Pancreas (tissue), 10 donors: ENCODE measurements around the gene BNIP5. TPM values are rescaled to one million over a fixed set of nuclear protein-coding genes. Genes with fewer than 3 reads are reported as not detected.

Experiments used
- ATAC-seq, 4 donors: fragments of 200-7000 bp; cut with Tn5 transposase; one replicate each; pipeline versions ENCODE4 v1.8.0 to v1.9.1; 2020; ENCODE audit warnings: mild to moderate bottlenecking in 4 of 4, moderate library complexity in 4 of 4
- DNase-seq, 6 donors: peaks; one replicate each; pipeline ENCODE4 v3.0.0-alpha.2; 2020
- FAIRE-seq: peaks from 2 replicates; lab custom pipeline; 2012; peaks lifted over from hg19 to GRCh38; lab: Jason Lieb, UNC
- H3K27ac ChIP-seq, 4 donors: fragments of 200-600 bp; sonication (generic); 1 replicate in 3 of 4; 2 replicates in 1 of 4; pipeline versions ENCODE4 v1.5.0 to v1.8.0; 2020
- H3K27me3 ChIP-seq, 4 donors: fragments of 200-600 bp; one replicate each; pipeline ENCODE4 v1.8.0; 2021
- H3K36me3 ChIP-seq, 3 donors: fragments of 200-600 bp; sonication (generic) in 1 of 3; one replicate each; pipeline versions ENCODE4 v1.5.0 to v1.8.0; 2020 to 2021
- H3K4me1 ChIP-seq, 3 donors: fragments of 200-600 bp; one replicate each; pipeline ENCODE4 v1.8.0; 2021
- H3K4me3 ChIP-seq, 4 donors: fragments of 200-600 bp; sonication (generic) in 2 of 4; one replicate each; pipeline versions ENCODE4 v1.5.0 to v1.8.0; 2020 to 2021
- H3K9me3 ChIP-seq, 4 donors: fragments of 200-600 bp; one replicate each; pipeline ENCODE4 v1.8.0; 2021
- CTCF ChIP-seq, 4 donors: fragments of 200-600 bp; sonication (generic) in 3 of 4; IDR thresholded peaks; one replicate each; pipeline versions ENCODE4 v1.5.0 to v1.8.0; 2021; ENCODE audit warnings: antibody characterized with exemption in 4 of 4
- WGBS, 2 donors: extraction: QIAGEN DNeasy Blood & Tissue Kit; methylation state at CpG; one replicate each; pipeline ENCODE4 v1.1.7; 2013; 5-methylcytosine and 5-hydroxymethylcytosine counted together
- intact Hi-C, 3 donors: fragments of 100-400 bp; cut with DNase I; formaldehyde crosslinking; loops; one replicate each; pipeline versions ENCODE4 v1.11.1 to v1.14.2; 2022
- polyA plus RNA-seq, 2 donors: library from polyadenylated mRNA; stranded (reverse); fragments of 200-250 nt; gene quantifications; one replicate each; pipeline ENCODE4 v1.2.3, GENCODE V29; 2013
- total RNA-seq, 6 donors: library from RNA; stranded (reverse); fragmentation: NEBNext Ultra II Directional in 4 of 6; extraction: Animal tissue kit (Norgen Biotek cat#: 25700) in 4 of 6; gene quantifications; one replicate each; pipeline versions ENCODE4 v1.2.1 to v1.2.4, GENCODE V29; 2021 to 2023
- donor health status: healthy with polysubstance abuse.
- donor health status: DM: no; HTN: no; CAD: no; lungs with moderate emphysema.
- donor health status: DM: no; HTN: no; CAD: no.
- donor health status: control.
- donor health status: control.
- donor health status: Bipolar disorder and iron deficiency.
- donor health status: DM: yes; HTN: yes; CAD: no.
- donor health status: DM: no; HTN: no; CAD: no.
- donor health status: DM: no; HTN: no; CAD: no.
- donor health status: DM: yes; HTN: yes; CAD: no.

Gene BNIP5
- total and polyA plus RNA-seq, 8 donors = 0.12 to 37.5 (median 0.38) TPM

DNA sequence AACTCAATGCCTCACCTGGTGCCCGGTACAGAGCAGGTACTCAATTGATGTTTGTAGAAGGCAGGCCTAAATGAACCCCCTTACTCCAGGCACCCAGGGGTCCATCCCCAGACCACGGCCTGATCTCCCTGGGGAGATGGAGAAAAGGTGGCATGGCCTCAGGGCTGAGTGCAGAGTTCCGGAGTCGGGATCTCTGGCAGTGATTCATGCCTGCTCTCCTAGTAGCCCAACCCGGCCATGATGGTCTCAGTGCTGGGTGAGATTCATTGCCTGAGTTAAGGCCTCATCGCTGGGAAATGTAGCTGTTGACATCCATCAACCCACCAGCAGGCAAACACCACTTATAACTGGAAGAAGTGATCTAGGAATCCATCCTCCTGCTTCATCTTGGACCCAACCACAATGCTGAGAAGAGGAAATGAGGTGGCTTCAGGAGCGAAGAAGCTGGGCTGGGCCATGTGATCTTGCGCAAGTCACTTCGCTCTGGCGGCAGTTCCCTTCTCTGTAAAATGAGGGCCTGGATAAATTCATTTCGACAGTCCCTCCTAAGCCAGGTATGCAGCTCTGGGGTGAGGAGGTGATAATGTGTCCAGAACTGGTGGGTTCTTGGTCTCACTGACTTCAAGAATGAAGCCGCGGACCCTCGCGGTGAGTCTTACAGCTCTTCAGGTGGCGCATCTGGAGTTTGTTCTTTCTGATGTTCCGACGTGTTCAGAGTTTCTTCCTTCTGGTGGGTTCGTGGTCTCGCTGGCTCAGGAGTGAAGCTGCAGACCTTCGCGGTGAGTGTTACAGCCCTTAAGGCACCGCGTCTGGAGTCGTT is 26.1 kb upstream of the BNIP5 start:
- intact Hi-C loops = loop anchor here in 2 of 3 donors (5.0 to 10.0 kb wide), 2 partner anchors 58 to 60 kb away; no protein-coding TSS in a partner anchor
- no peak overlapping the region for H3K27ac ChIP-seq
- 88 to 89% methylated on average over 25 of the region's 25 CpGs for WGBS, 2 donors
- no peaks in the 10 kb centered on the region for H3K27me3 ChIP-seq
- H3K4me3 ChIP-seq = no peak overlapping the region
- H3K4me1 ChIP-seq = peaks cover 0 to 36% (median 0%) of the 10 kb centered on the region in 3 donors
- H3K9me3 ChIP-seq = no peaks in the 10 kb centered on the region
- FAIRE-seq (no peak), ATAC-seq (no peak), DNase-seq (no peak)
- no peaks in the 10 kb centered on the region for H3K36me3 ChIP-seq
- no peak for TF ChIP-seq CTCF (IDR thresholded peaks at IDR 0.05)

- no peak for FAIRE-seq
- H3K27me3 ChIP-seq = no peaks in the 10 kb centered on the region
Observed at GRCh38 chr6:36361071-36361470, 24.4 kb upstream of the BNIP5 start.

DNA sequence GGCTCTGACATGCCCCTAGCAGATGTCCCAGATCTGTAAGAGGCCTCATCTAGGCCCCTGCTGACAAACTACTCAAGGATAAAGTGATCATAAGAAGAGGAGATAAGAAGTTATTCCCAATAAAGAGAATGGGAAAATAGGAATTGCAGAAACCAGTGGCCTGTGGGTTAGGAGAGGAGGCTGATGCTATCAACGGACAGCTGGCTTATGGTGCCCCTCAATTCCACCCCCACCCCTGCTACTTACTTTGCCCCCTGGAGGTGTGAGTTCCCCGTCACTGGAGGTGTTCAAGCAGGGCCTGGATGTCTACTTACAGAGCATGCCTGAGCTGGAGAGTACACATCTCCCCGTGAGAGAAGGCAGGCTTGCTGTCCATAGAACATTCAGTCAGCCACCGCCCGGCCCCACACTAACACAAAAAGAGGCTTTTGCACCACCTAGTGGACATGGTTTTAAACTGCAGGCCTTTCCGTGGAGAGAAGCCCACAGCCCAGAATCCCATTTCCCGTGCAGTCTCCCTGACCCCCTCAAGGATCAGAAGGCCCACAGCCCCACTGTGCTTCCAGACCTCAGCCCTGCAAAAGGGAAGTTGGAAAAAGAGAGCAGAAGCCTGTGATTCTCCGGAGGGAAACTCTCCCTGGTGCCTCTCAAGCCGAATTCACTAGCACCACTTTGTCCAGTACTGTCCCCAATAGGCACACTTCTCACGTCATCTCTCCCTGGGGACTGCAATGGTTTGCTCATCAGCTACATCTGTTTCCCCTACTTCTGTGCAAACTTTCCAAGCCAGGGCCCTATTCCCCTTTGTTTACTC is 23.8 kb upstream of the BNIP5 start:
- H3K4me1 ChIP-seq = peaks cover 0 to 42% (median 0%) of the 10 kb centered on the region in 3 donors
- peak; percentile 79 to 94 (median 88) for ATAC-seq
- H3K27me3 ChIP-seq = no peaks in the 10 kb centered on the region
- no peaks in the 10 kb centered on the region for H3K36me3 ChIP-seq
- peak; percentile 67 to 73 (median 70) for TF ChIP-seq CTCF (IDR thresholded peaks at IDR 0.05)
- WGBS, 2 donors = 18 to 19% methylated on average over 10 of the region's 10 CpGs
- DNase-seq = peak; percentile 58 to 84 (median 78)
- intact Hi-C loops = loop anchor here in 2 of 3 donors (5.0 to 10.0 kb wide), 2 partner anchors 56 to 58 kb away; no protein-coding TSS in a partner anchor
- no peak overlapping the region for H3K4me3 ChIP-seq
- H3K9me3 ChIP-seq = no peaks in the 10 kb centered on the region
- peak overlapping the region in 1 of 4 donors; percentile 83 for H3K27ac ChIP-seq
- FAIRE-seq = no peak

More at GRCh38 chr6:36361071-36361470, 24.4 kb upstream of the BNIP5 start:
- no peaks in the 10 kb centered on the region for H3K9me3 ChIP-seq
- DNase-seq = peak in 1 of 6 donors; percentile 35
- 70 to 81% methylated on average over 11 of the region's 11 CpGs for WGBS, 2 donors
- H3K27ac ChIP-seq = no peak overlapping the region
- H3K36me3 ChIP-seq = no peaks in the 10 kb centered on the region
- intact Hi-C loops = loop anchor here in 2 of 3 donors (5.0 to 10.0 kb wide), 2 partner anchors 56 to 59 kb away; no protein-coding TSS in a partner anchor
- H3K4me1 ChIP-seq = peaks cover 0 to 42% (median 0%) of the 10 kb centered on the region in 3 donors
- no peak overlapping the region for H3K4me3 ChIP-seq
- TF ChIP-seq CTCF (IDR thresholded peaks at IDR 0.05) = no peak
- no peak for ATAC-seq

GRCh38 chr6:36358226-36358915 is 21.7 kb upstream of the BNIP5 start:
- intact Hi-C loops = no loop called here
- peak in 2 of 6 donors; percentile 54 to 68 for DNase-seq
- no peak for FAIRE-seq
- Histone ChIP-seq H3K27ac (peak overlapping the region in 3 of 4 donors; percentile 13 to 83 (median 78)), H3K27me3 (no peaks in the 10 kb centered on the region), H3K4me3 (no peak overlapping the region), H3K9me3 (no peaks in the 10 kb centered on the region), H3K36me3 (no peaks in the 10 kb centered on the region), H3K4me1 (peaks cover 0 to 32% (median 0%) of the 10 kb centered on the region in 3 donors)
- no peak for TF ChIP-seq CTCF (IDR thresholded peaks at IDR 0.05)
- WGBS, 2 donors = 32 to 48% methylated on average over 4 of the region's 4 CpGs
- ATAC-seq = peak in 3 of 4 donors; percentile 57 to 80 (median 78)
